ENCODE data around the gene PGGHG.

The PGGHG gene

DNA sequence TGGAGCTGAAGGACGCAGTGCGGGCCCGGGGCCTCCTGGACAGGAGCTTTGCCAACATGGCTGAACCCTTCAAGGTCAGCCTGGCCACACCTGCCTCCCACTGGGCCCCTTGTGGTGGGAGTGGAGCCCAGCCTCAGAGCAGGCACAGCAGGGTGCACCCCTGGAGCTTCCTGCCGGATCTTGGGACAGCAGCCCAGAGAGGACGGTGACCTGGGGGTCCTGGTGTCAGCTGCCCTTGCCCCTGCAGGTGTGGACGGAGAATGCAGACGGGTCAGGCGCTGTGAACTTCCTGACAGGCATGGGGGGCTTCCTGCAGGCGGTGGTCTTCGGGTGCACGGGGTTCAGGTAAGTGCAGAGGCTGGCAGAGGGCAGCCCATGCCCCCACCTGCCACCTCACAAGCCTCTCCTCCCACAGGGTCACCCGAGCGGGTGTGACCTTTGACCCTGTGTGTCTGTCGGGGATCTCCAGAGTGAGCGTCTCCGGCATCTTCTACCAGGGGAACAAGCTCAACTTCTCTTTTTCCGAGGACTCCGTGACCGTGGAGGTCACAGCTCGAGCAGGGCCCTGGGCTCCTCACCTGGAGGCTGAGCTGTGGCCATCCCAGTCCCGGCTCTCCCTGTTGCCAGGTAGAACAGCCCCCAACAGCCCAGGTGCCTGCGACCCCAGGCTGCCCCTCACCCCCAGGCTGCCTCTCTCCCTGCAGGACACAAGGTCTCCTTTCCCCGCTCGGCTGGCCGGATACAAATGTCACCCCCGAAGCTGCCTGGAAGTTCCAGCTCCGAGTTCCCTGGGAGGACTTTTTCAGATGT, 5.1 kb downstream of the PGGHG start:
- no peaks in the 10 kb centered on the region for H3K4me1 ChIP-seq (ENCODE audit: insufficient read depth, poor library complexity, severe bottlenecking)
- TF ChIP-seq, protein P1, sequence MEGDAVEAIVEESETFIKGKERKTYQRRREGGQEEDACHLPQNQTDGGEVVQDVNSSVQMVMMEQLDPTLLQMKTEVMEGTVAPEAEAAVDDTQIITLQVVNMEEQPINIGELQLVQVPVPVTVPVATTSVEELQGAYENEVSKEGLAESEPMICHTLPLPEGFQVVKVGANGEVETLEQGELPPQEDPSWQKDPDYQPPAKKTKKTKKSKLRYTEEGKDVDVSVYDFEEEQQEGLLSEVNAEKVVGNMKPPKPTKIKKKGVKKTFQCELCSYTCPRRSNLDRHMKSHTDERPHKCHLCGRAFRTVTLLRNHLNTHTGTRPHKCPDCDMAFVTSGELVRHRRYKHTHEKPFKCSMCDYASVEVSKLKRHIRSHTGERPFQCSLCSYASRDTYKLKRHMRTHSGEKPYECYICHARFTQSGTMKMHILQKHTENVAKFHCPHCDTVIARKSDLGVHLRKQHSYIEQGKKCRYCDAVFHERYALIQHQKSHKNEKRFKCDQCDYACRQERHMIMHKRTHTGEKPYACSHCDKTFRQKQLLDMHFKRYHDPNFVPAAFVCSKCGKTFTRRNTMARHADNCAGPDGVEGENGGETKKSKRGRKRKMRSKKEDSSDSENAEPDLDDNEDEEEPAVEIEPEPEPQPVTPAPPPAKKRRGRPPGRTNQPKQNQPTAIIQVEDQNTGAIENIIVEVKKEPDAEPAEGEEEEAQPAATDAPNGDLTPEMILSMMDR (IDR thresholded peaks at IDR 0.05; ENCODE audit: poor library complexity, severe bottlenecking), result no peak
- H3K4me3 ChIP-seq (ENCODE audit: severe bottlenecking), result no peak overlapping the region
- H3K27me3 ChIP-seq (ENCODE audit: insufficient read depth, poor library complexity, severe bottlenecking), result no peaks in the 10 kb centered on the region
- no peaks in the 10 kb centered on the region for H3K36me3 ChIP-seq (ENCODE audit: low read depth)
- DNase-seq (ENCODE audit: low spot score), result peak; percentile 62
- H3K9me3 ChIP-seq (ENCODE audit: severe bottlenecking), result no peaks in the 10 kb centered on the region
- no peak for ATAC-seq (ENCODE audit: low read depth)
- H3K27ac ChIP-seq (ENCODE audit: poor library complexity, severe bottlenecking), result no peak overlapping the region

DNA sequence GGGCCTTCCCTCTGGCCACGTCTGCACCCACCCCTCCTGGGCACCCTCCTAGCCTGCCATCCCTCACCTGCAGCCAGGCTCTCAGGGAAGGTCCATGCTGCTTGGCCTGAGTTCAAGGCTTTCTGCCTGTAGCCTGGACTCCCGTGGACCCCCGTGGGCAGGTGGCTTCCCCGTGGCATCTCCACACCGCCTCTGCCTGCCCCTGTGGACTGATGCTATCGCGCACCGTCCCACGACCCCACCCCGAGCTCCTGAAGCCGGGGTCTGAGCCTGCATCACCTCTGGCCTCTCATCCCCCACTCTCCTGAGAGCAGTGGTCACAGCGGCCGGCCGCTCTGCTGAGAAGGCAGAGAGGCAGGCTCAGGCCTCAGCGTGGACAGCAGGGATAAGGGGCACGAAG, 5.9 kb downstream of the PGGHG start:
- ATAC-seq (ENCODE audit: low read depth) (no peak), DNase-seq (ENCODE audit: low spot score) (no peak)
- TF ChIP-seq, protein P1 (IDR thresholded peaks at IDR 0.05; ENCODE audit: poor library complexity, severe bottlenecking), result no peak
- no peaks in the 10 kb centered on the region for H3K4me1 ChIP-seq (ENCODE audit: insufficient read depth, poor library complexity, severe bottlenecking)
- peaks cover 3% of the 10 kb centered on the region for H3K27me3 ChIP-seq (ENCODE audit: insufficient read depth, poor library complexity, severe bottlenecking)
- no peaks in the 10 kb centered on the region for H3K9me3 ChIP-seq (ENCODE audit: severe bottlenecking)
- no peak overlapping the region for H3K4me3 ChIP-seq (ENCODE audit: severe bottlenecking)
- no peaks in the 10 kb centered on the region for H3K36me3 ChIP-seq (ENCODE audit: low read depth)
- H3K27ac ChIP-seq (ENCODE audit: poor library complexity, severe bottlenecking), result no peak overlapping the region

DNA sequence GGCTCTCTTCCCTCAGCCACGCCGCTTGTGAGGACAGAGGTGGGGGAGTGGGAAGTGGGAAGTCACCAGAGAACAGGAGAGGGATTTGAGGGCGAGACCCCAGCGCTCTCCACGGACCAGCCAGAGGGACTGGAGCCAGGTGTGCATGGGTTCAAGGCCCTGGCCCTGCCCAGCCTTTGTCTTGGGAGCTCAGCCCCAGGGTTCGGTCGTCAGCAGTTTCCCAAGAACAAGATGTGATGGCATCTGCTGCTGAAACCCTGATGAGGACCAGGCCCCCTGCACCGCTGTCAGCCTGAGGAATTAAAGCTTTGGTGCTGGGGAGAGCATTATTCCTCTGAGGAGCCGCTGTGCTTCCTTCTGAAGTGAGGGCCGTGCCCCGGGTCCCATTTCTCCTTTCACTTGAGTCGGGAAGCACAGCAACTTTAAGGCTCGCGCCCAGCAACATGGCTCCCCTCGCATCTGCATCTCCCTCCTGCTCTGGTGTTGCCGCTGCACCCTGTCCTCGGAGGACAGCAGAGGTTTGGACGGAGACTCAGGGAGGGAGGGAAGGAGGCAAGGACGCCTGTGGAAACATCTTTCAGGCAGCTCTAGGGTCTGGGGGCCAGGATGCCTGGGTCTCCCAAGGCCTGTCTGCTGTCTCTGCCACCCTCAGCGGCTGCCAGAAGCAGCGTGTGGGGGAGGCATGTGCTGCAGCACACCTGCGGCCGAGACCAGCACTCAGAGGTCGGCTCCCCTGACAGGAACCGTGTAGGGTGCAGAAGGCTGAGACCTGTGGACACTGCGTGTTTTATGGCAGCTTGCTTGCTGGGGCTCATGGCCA, 6.6 kb downstream of the PGGHG start:
- no peaks in the 10 kb centered on the region for H3K9me3 ChIP-seq (ENCODE audit: severe bottlenecking)
- no peak overlapping the region for H3K27ac ChIP-seq (ENCODE audit: poor library complexity, severe bottlenecking)
- H3K4me1 ChIP-seq (ENCODE audit: insufficient read depth, poor library complexity, severe bottlenecking), result no peaks in the 10 kb centered on the region
- ATAC-seq (ENCODE audit: low read depth), result no peak
- H3K36me3 ChIP-seq (ENCODE audit: low read depth), result no peaks in the 10 kb centered on the region
- TF ChIP-seq, protein P1 (IDR thresholded peaks at IDR 0.05; ENCODE audit: poor library complexity, severe bottlenecking), result no peak
- H3K27me3 ChIP-seq (ENCODE audit: insufficient read depth, poor library complexity, severe bottlenecking), result peaks cover 7% of the 10 kb centered on the region
- H3K4me3 ChIP-seq (ENCODE audit: severe bottlenecking), result no peak overlapping the region
- no peak for DNase-seq (ENCODE audit: low spot score)

DNA sequence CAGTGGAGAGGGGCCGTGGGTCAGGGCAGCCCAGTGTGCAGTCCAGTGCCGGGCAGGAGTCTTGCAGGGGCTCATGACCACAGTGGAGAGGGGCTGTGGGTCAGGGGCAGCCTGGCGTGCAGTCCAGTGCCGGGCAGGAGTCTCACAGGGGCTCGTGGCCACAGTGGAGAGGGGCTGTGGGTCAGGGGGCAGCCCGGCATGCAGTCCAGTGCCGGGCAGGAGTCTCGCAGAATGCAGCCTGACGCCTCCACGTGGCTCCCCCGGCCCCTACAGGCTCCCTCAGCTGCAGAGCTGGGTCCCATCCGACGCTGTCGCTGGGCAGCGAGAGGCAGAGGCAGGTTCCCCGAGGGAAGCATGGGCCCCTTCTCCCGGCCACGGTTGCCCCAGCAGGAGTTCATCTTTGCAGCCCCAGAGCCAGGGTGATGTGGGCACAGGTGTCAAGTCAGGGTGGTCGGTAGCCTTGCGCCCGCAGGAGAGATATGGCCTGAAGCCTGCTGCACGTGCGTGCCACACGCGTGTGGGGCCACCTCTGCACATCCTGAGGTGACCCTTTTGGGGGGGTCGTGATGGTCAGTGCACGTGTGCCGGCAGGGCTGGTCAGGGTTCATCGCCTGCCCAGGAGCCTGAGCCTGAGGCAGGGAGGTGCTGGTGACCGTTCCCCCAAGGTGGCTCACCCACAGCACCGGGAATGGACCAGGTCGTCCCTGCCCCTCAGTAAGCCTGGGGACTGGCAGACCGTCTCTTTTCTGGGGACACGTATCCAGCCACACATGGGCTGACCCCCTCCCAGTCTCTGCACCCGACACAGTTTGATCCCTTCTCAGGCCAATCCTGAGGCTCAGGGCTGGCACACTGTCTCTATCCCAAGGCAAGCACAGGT, 7.5 kb downstream of the PGGHG start:
- H3K4me1 ChIP-seq (ENCODE audit: insufficient read depth, poor library complexity, severe bottlenecking), result no peaks in the 10 kb centered on the region
- TF ChIP-seq, protein P1 (IDR thresholded peaks at IDR 0.05; ENCODE audit: poor library complexity, severe bottlenecking), result no peak
- ATAC-seq (ENCODE audit: low read depth), result no peak
- no peaks in the 10 kb centered on the region for H3K36me3 ChIP-seq (ENCODE audit: low read depth)
- DNase-seq (ENCODE audit: low spot score), result peak; percentile 51
- no peak overlapping the region for H3K27ac ChIP-seq (ENCODE audit: poor library complexity, severe bottlenecking)
- no peak overlapping the region for H3K4me3 ChIP-seq (ENCODE audit: severe bottlenecking)
- peaks cover 7% of the 10 kb centered on the region for H3K27me3 ChIP-seq (ENCODE audit: insufficient read depth, poor library complexity, severe bottlenecking)
- H3K9me3 ChIP-seq (ENCODE audit: severe bottlenecking), result no peaks in the 10 kb centered on the region

All from RWPE2 (cell line).